Adipose tissue (tissue), 3 donors: ENCODE measurements around the gene AGK. TPM values are rescaled to one million over a fixed set of nuclear protein-coding genes. Genes with fewer than 3 reads are reported as not detected.
"Not testable (repeated sequence)": the region's sequence is repeated elsewhere in the genome, so short reads cannot be mapped to it uniquely, and the experiment has no call there.

Source experiments
- H3K27ac ChIP-seq: one replicate; pipeline ENCODE4 v1.5.1; 2013; ENCODE audit warnings: low read depth, low read length
- WGBS, 3 donors: extraction: QIAGEN DNeasy Blood & Tissue Kit; methylation state at CpG; one replicate each; pipeline ENCODE4 v1.1.7; 2013; 5-methylcytosine and 5-hydroxymethylcytosine counted together
- polyA plus RNA-seq, 3 donors: library from polyadenylated mRNA; stranded (reverse); fragments of 200-250 nt; gene quantifications; one replicate each; pipeline ENCODE4 v1.2.3, GENCODE V29; 2013
- donor health status: healthy with polysubstance abuse.
- donor health status: Bipolar disorder and iron deficiency.
- donor health status: healthy.

Gene AGK
- polyA plus RNA-seq, 3 donors = 6.1 to 12.7 (median 11.4) TPM

- 96 to 100% (median 98%) methylated on average over 6 of the region's 6 CpGs for WGBS, 3 donors
- no peak overlapping the region for H3K27ac ChIP-seq
These were observed 26.0 kb downstream of the AGK start for GRCh38 chr7:141577043-141577839.

- WGBS, 3 donors = 93 to 98% (median 98%) methylated on average over 5 of the region's 5 CpGs
- not testable (repeated sequence) for H3K27ac ChIP-seq
These were observed 28.7 kb downstream of the AGK start for GRCh38 chr7:141579953-141580352.

- WGBS, 3 donors = 89 to 96% (median 93%) methylated on average over 7 of the region's 7 CpGs
- not testable (repeated sequence) for H3K27ac ChIP-seq
These were observed 30.9 kb downstream of the AGK start for GRCh38 chr7:141582063-141582462.

DNA sequence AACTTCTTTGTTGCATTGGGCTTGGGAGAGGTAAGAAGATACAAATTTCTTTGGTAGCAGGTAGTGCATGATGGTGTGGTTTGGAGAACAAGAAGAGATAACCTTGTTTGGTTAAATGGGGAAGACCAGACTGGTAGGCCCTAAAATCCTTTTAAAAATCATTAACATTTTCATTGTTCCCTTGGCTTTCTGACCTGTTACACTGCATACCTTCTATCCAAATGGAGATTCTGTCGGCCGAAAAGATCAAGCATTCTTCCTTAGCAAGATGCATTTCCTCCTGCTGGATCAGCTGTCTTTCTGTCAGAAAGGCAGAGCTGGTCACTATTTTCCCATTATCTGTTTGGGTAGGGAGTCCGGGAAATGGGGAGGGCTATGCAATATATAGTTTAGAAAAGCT, 33.7 kb downstream of the AGK start:
- WGBS, 3 donors = 72 to 81% (median 75%) methylated on average over 3 of the region's 3 CpGs
- H3K27ac ChIP-seq = no peak overlapping the region

DNA sequence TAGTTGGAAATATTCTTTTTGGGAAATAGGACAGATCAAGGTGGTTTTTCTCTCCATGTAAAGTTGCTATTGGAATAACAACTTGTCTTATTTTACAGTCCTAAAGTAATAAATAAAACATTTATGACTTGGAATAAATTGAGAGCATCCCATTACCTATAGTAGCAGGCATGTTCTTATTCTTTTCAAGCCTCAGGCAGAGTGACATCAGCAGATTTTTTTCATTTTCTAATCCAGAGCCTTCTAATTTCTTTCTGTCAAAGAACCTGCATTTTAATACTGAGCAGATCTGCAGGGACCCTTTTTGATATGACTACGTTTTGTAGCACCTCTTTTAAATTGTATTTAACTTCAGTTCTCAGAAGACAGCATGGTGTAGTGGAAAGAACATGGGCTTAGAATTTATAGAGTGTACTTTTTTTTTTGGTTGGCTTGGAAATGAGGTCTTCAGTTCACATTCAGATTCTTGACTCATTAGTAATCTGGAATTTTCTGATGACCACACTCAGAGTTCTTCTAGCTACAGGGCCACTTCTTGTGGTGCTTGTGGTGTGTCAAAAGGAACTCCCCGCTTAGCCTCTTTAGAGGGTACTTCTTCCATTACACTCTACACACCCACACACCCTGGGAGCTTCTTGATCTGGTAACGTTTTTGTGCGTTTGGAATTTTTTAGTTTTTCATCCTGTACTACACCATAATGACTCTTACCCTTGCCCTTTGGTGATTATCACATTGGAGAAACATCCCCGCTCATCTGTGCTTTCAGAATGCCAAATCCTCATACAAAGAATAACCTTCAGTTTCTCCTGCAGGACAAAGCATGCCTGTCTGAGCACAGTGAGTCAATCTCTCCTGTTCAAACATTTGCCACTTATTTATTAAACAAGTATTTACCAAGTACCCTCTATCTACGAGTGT, 34.6 kb downstream of the AGK start:
- H3K27ac ChIP-seq = no peak overlapping the region
- WGBS, 3 donors = 73 to 78% (median 77%) methylated on average over 6 of the region's 6 CpGs

- no peak overlapping the region for H3K27ac ChIP-seq
- 79 to 91% (median 88%) methylated on average over 4 of the region's 4 CpGs for WGBS, 3 donors
These were observed 35.7 kb downstream of the AGK start for GRCh38 chr7:141586878-141587277.

DNA sequence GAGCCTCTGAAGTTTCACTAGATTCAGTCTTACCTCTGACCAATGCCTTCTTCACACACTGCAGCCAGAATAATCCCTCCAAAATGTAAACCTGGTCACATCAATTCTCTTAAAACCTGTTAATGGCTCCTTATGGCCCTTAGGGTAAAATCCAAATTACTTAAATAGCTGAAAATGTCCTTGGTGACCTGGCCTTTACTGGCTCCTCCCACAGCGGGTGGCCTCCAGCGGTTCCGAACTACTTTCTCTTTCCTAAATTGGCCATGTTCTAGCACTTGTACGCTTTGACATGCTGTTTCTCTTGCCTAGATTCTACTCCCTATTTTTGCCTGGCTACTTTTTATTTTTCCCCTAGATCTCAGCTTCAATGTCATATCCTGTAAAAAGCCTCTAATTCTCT, 36.1 kb downstream of the AGK start:
- WGBS, 3 donors = 86 to 96% (median 91%) methylated on average over 4 of the region's 4 CpGs
- H3K27ac ChIP-seq = no peak overlapping the region

GRCh38 chr7:141588912-141589311, 37.7 kb downstream of the AGK start:
- no peak overlapping the region for H3K27ac ChIP-seq
- 94% methylated on average over 4 of the region's 4 CpGs for WGBS, 3 donors

GRCh38 chr7:141590071-141590470, 38.9 kb downstream of the AGK start:
- WGBS, 3 donors = 79 to 99% (median 97%) methylated on average over 3 of the region's 3 CpGs
- H3K27ac ChIP-seq = no peak overlapping the region

DNA sequence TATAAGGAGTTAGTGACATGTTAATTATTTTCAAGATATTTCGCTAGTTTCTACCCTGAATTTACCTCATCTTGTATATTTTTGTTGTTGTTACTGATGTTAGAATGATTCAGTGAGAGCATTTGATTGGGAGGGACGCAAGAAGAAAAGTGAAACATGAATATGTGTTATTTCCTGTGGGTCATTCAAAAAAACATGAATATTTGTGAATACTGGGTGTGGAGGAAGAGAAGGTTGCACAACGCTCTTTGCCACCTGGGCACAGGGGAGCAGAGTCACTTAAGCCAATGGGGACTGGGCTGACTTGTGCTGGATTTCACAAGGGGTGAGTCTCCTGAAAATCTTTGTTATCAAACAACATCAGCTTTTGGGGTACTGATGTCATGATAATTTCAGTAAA, 39.5 kb downstream of the AGK start:
- 86 to 95% (median 87%) methylated on average over 3 of the region's 3 CpGs for WGBS, 3 donors
- H3K27ac ChIP-seq = no peak overlapping the region

DNA sequence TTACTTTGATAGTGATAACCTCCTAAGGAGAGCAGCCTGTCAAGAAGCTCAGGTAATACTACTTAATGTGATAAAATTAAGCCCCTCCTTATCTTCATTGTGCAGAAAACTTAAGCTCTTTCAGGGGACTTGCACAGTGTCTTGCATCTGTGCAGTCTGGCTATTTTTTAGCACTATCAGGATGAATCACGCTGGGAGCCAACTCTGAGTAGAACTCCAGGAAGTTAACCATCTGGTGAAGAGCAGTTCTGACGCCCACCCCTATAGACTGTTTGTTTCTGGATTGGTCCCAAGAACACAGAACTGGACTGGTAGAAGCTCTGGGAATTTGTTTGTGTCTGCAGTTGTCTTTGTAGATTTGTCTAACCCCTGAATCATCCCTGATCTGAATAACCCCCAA, 41.9 kb downstream of the AGK start:
- whole genome bisulfite sequencing, 3 donors = 49 to 67% (median 52%) methylated on average over 2 of the region's 2 CpGs
- no peak overlapping the region for H3K27ac ChIP-seq

- WGBS, 3 donors = 91 to 94% (median 92%) methylated on average over 2 of the region's 2 CpGs
- H3K27ac ChIP-seq = no peak overlapping the region
These were observed 46.8 kb downstream of the AGK start for GRCh38 chr7:141597966-141598365.

DNA sequence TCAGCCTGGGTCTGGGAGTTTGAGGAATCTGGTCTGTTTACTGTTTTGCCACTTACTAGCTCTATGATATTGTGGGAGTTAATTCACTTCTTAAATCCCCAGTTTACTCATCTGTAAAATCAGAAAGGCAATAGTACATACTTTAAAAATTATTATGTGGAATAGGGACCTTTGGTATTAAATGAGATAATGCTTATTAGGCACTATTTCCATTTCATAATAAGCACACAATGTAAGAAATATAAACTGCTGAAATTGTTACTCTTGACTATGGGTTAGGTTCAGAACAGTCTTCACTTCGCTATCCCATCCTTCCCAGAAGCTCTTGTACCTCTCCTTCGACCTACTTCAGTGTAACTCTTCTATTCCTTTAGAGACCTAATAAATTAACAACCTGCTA, 47.2 kb downstream of the AGK start:
- no peak overlapping the region for H3K27ac ChIP-seq
- 94 to 98% (median 95%) methylated on average over 2 of the region's 2 CpGs for WGBS, 3 donors

DNA sequence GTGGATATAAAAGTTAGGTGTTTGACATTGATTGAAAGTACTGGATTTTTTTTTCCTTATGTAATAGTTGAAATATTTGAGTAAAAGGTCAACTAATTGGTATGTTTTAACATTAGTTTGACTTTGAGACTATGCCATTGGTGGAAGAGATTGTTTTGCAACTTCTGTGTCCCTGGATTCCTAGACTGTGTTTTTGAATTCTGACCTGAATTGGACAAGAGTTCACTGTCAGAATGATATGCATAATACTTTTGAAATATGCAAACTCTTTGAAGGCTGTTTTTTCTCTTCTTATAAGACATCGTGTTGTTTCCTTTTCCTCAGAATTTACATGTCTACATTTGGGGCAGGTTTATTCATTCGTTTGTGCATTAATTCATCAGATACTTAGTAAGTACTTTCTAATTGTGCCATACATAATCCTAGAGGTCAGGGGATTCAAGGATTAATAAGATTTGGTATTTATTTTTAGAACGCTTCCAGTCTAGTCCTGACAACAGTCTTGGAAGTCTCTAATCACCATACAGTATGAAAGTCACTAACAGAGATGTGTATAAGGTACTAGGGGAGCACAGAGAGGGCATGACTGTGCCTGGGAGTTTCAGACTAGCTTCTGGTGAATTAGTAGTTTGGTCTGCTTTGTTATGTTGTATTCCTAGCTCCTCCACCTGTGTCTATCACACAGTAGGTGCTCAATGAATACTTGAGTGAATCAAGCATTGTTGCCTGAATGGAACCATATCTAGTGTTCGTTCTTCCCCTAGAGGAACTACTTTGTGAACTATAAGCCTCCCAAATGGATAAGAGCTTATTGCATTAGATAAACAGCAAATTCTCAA, 49.2 kb downstream of the AGK start:
- H3K27ac ChIP-seq = no peak overlapping the region
- 88 to 92% (median 90%) methylated on average over 4 of the region's 4 CpGs for WGBS, 3 donors

GRCh38 chr7:141609576-141609975, 58.4 kb downstream of the AGK start:
- no peak overlapping the region for H3K27ac ChIP-seq
- 95 to 97% (median 97%) methylated on average over 3 of the region's 3 CpGs for WGBS, 3 donors

- H3K27ac ChIP-seq = no peak overlapping the region
- WGBS, 3 donors = 92 to 98% (median 93%) methylated on average over 1 of the region's 1 CpG
These were observed 59.5 kb downstream of the AGK start for GRCh38 chr7:141610671-141611070.

- H3K27ac ChIP-seq = no peak overlapping the region
These were observed 61.7 kb downstream of the AGK start for GRCh38 chr7:141612861-141613260.

DNA sequence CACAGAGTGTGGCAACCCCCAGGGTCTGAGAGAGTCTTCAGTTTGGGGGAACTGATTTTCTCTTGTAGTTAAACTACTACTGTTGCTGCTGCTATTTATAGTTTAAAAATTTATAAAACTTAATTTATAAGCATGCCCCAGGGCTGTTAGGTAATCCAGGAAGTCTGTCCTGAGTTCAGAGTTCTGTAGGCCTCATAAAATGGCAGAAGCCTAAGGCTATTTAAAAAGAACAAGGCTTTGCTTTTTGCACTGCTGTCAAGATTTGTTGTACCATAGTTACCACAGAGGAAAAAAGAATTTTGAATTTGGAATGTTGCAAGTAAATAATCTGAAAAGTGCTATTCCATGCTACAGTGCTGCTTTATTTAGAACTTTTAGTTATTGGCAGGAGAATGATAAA, 66.1 kb downstream of the AGK start:
- no peak overlapping the region for H3K27ac ChIP-seq

DNA sequence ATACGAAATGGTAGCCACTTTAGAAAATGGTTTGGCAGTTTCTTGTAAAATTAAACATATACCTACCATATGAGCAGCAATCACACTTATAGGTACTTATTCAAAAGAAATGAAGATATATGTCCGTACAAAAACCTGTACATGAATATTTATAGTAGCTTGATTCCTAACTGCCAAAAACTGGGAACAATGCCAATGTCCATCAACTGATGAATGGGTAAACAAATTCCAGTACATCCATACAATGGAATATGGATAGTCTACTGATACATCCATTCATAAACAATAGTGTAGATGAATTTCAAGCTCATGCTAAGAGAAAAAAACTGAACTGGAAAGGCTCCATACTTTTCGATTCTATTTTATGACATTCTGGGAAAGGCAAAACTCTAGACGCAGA, 68.5 kb downstream of the AGK start:
- WGBS, 3 donors = 89 to 96% (median 90%) methylated on average over 4 of the region's 4 CpGs

More for the DNA sequence above, 68.5 kb downstream of the AGK start:
- H3K27ac ChIP-seq = no peak overlapping the region
